Chondrocyte (in vitro differentiated cells): Measurements from ENCODE around the gene PLCH1. TPM values are rescaled to one million over a fixed set of nuclear protein-coding genes. Genes with fewer than 3 reads are reported as not detected.

ENCODE experiments used
- DNase-seq: peaks from one replicate; pipeline ENCODE4 v3.0.0; 2021; ENCODE audit warnings: mixed read lengths, low spot score
- H3K27ac Mint-ChIP-seq: one replicate; pipeline ENCODE4 v1.8.0; 2021; ENCODE audit warnings: mild to moderate bottlenecking, moderate library complexity, mixed read lengths; ENCODE audit not compliant: unreplicated experiment
- H3K27me3 Mint-ChIP-seq: 2 replicates; pipeline ENCODE4 v1.8.0; 2021; ENCODE audit warnings: low read depth, mixed read lengths
- H3K36me3 Mint-ChIP-seq: 2 replicates; pipeline ENCODE4 v1.8.0; 2021; ENCODE audit warnings: low read depth, mixed read lengths
- H3K4me1 Mint-ChIP-seq: 2 replicates; pipeline ENCODE4 v1.8.0; 2021; ENCODE audit warnings: low read depth, mild to moderate bottlenecking, mixed read lengths
- H3K4me3 Mint-ChIP-seq: one replicate; pipeline ENCODE4 v1.8.0; 2021; ENCODE audit warnings: mild to moderate bottlenecking, moderate library complexity, mixed read lengths; ENCODE audit not compliant: unreplicated experiment
- H3K9me3 Mint-ChIP-seq: 2 replicates; pipeline ENCODE4 v1.8.0; 2021; ENCODE audit warnings: low read depth, mixed read lengths
- total RNA-seq: library from RNA; stranded (reverse); gene quantifications from 3 replicates; pipeline ENCODE4 v1.2.1, GENCODE V29; 2021
- TF ChIP-seq, protein P1 (sequence below): fragments of 200-600 bp; sonication (generic); IDR thresholded peaks from 2 replicates; pipeline ENCODE4 v1.5.0; 2021; ENCODE audit warnings: antibody characterized with exemption, mild to moderate bottlenecking, moderate library complexity

PLCH1 gene
- total RNA-seq, 1 donor from 2014 or later = 0.17 TPM

DNA sequence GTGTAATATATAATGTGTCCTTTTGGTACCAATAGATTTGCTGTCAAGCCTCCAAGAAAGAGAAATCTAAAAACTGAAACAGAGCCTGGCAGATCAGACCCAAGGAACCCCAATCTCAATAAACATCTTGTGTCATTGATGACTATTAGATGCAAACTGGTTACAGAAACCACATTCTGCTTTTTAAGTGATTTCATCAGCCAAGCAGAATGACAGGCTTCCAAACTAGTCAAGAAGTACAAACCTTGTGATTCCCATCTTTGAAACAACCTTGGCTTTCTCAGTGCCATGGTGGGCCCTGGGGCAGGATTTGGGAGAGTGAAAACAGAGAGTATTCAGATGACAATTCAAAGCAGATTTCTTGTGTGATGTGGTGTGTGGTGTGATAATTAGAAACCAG is 405.8 kb downstream of the PLCH1 start:
- Mint-ChIP-seq H3K27ac (no peak overlapping the region), H3K36me3 (no peaks in the 10 kb centered on the region), H3K4me3 (no peak overlapping the region), H3K4me1 (no peaks in the 10 kb centered on the region), H3K9me3 (no peaks in the 10 kb centered on the region), H3K27me3 (peaks cover 19% of the 10 kb centered on the region)
- TF ChIP-seq, protein P1, sequence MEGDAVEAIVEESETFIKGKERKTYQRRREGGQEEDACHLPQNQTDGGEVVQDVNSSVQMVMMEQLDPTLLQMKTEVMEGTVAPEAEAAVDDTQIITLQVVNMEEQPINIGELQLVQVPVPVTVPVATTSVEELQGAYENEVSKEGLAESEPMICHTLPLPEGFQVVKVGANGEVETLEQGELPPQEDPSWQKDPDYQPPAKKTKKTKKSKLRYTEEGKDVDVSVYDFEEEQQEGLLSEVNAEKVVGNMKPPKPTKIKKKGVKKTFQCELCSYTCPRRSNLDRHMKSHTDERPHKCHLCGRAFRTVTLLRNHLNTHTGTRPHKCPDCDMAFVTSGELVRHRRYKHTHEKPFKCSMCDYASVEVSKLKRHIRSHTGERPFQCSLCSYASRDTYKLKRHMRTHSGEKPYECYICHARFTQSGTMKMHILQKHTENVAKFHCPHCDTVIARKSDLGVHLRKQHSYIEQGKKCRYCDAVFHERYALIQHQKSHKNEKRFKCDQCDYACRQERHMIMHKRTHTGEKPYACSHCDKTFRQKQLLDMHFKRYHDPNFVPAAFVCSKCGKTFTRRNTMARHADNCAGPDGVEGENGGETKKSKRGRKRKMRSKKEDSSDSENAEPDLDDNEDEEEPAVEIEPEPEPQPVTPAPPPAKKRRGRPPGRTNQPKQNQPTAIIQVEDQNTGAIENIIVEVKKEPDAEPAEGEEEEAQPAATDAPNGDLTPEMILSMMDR = no peak
- DNase-seq = no peak

DNA sequence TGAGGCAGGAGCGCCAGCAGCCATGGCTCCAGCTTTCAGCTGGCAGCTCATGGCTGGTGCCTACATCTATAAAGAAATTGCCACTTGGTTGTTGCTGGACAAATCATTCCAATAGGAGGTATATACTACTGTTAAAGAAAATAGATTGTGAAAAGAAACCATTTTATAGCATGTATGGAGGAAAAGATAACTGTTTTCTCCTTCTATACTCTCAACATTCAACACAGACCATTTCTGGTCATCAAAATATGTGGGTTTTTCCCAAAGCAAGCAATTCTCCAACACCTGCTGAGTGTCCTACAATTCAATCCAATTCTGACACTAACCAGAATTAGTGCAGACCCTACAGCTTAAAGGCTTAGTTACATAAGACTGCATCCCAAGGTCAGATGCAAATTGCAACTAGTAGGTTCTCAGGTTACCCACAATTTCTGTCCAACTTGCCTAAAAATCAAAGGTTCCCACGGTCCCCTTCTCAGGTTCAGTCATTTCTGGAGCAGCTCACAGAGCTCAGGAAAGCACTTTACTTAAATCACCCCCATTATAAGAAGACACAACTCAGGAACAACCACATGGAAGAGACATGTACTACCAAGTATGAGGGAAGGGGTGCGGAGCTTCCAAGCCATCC is 409.0 kb downstream of the PLCH1 start:
- H3K9me3 Mint-ChIP-seq = no peaks in the 10 kb centered on the region
- H3K27ac Mint-ChIP-seq = no peak overlapping the region
- DNase-seq = no peak
- H3K27me3 Mint-ChIP-seq = peaks cover 9% of the 10 kb centered on the region
- H3K4me1 Mint-ChIP-seq = no peaks in the 10 kb centered on the region
- TF ChIP-seq, protein P1 = no peak
- no peaks in the 10 kb centered on the region for H3K36me3 Mint-ChIP-seq
- no peak overlapping the region for H3K4me3 Mint-ChIP-seq

GRCh38 chr3:155334914-155335723 is 409.8 kb downstream of the PLCH1 start:
- no peaks in the 10 kb centered on the region for H3K36me3 Mint-ChIP-seq
- H3K4me3 Mint-ChIP-seq = no peak overlapping the region
- DNase-seq = no peak
- H3K27me3 Mint-ChIP-seq = peaks cover 9% of the 10 kb centered on the region
- no peaks in the 10 kb centered on the region for H3K9me3 Mint-ChIP-seq
- H3K4me1 Mint-ChIP-seq = no peaks in the 10 kb centered on the region
- no peak overlapping the region for H3K27ac Mint-ChIP-seq
- TF ChIP-seq, protein P1 = no peak

- peaks cover 5% of the 10 kb centered on the region for H3K27me3 Mint-ChIP-seq
- no peak overlapping the region for H3K4me3 Mint-ChIP-seq
- H3K36me3 Mint-ChIP-seq = no peaks in the 10 kb centered on the region
- H3K4me1 Mint-ChIP-seq = no peaks in the 10 kb centered on the region
- TF ChIP-seq, protein P1 = no peak
- H3K27ac Mint-ChIP-seq = no peak overlapping the region
- DNase-seq = no peak
- H3K9me3 Mint-ChIP-seq = no peaks in the 10 kb centered on the region
These were observed 410.5 kb downstream of the PLCH1 start for GRCh38 chr3:155334215-155334913.

DNA sequence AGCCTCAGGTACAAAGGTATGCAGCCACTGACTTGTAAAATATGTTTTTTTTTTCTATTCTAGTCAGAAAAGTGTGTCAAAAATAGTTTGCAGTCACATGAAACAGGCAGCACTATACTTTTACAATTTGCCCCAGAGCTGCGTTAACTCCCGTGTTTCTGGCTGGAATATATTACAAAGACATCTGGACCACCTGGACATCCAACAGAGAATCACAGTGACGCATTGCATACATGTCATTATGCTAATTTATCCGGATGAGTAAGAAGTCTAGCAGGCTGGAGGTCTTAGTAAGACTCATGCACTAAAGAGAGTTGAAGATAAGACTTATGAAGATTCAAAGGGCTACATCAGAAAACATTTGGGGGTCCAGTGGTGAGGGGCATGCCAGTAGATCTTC is 412.2 kb downstream of the PLCH1 start:
- no peak overlapping the region for H3K4me3 Mint-ChIP-seq
- DNase-seq = no peak
- H3K36me3 Mint-ChIP-seq = no peaks in the 10 kb centered on the region

More for the DNA sequence above, 412.2 kb downstream of the PLCH1 start:
- Mint-ChIP-seq H3K4me1 (no peaks in the 10 kb centered on the region), H3K27ac (no peak overlapping the region), H3K27me3 (peaks cover 7% of the 10 kb centered on the region), H3K9me3 (no peaks in the 10 kb centered on the region)
- TF ChIP-seq, protein P1 = no peak
